GM12891 (cell line): Measurements from ENCODE around the gene SLC35E2B.
"Not testable (repeated sequence)": the region's sequence is repeated elsewhere in the genome, so short reads cannot be mapped to it uniquely, and the experiment has no call there.

Experiments used
- POLR2A ChIP-seq: IDR thresholded peaks from 2 replicates; pipeline ENCODE4 v1.6.1; 2011; ENCODE audit warnings: low read depth, low read length, control low read depth
- POLR2AphosphoS5 ChIP-seq: IDR thresholded peaks from 2 replicates; pipeline ENCODE4 v1.6.1; 2011; ENCODE audit warnings: low read depth, low read length, control low read depth
- POU2F2 ChIP-seq: IDR thresholded peaks from 2 replicates; pipeline ENCODE4 v1.6.1; 2011; ENCODE audit warnings: low read depth, mild to moderate bottlenecking, control low read depth, low read length, moderate library complexity
- SPI1 ChIP-seq: IDR thresholded peaks from 2 replicates; pipeline ENCODE4 v1.6.1; 2011; ENCODE audit warnings: low read depth, low read length, control low read depth
- TAF1 ChIP-seq: IDR thresholded peaks from 2 replicates; pipeline ENCODE4 v1.6.1; 2011; ENCODE audit warnings: low read depth, low read length, control low read depth

DNA sequence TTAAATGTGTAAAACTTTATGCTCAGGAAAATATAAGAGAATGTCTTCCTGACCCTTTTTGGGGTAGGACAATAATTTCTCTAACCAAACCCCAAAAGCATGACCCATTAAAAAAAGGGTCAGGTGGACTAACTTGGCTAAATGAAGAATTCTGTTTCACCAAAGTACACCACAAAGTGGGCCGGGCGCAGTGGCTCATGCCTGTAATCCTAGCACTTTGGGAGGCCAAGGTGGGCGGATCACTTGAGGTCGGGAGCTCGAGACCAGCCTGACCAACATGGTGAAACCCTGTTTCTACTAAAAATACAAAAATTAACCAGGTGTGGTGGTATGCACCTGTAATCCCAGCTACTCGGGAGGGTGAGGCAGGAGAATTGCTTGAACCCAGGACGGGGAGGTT is 3.1 kb downstream of the SLC35E2B start:
- not testable (repeated sequence) for TF ChIP-seq POLR2A, POLR2AphosphoS5, TAF1, POU2F2, SPI1
